NCI-H146 treated with DMSO at 0.1 percent for 48 hours (cell line): Measurements from ENCODE around the gene TMCC2.

Experiments used
- DNase-seq: peaks from one replicate; lab custom pipeline; 2025; ENCODE audit not compliant: unreplicated experiment; lab: John Stamatoyannopoulos, UW

TMCC2 gene

DNA sequence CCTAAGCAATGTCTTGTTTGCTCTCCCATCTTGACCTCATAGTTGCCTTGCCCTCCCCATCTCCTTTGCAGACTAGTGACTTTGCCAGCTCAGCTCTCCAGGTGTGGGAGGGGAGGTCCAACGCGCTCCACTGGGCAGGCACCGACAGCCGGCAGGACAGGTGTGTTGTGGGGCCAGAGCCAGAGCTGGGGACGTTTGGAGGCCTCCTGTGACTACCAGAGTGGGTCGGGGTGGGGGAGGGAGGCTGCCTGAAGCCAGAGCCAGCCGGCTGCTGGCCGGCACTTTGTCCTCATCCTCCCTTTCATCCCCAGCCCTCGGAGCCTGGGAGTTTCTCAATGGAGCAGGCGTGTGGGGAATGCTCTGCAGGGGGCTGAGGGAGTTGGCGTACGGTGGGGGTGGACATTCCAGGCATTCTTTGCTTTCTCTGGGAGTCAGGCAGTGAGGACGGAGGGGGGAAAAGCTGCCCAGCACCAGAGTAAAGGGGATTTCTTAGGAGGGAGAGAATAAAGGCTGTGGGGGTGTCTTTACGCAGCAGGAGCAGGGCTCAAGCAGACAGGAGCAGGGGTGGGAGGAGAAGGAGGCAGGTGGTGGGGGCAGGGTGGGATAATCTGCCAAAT is 73.6 kb downstream of the TMCC2 start:
- DNase-seq, result peak; percentile 44

DNA sequence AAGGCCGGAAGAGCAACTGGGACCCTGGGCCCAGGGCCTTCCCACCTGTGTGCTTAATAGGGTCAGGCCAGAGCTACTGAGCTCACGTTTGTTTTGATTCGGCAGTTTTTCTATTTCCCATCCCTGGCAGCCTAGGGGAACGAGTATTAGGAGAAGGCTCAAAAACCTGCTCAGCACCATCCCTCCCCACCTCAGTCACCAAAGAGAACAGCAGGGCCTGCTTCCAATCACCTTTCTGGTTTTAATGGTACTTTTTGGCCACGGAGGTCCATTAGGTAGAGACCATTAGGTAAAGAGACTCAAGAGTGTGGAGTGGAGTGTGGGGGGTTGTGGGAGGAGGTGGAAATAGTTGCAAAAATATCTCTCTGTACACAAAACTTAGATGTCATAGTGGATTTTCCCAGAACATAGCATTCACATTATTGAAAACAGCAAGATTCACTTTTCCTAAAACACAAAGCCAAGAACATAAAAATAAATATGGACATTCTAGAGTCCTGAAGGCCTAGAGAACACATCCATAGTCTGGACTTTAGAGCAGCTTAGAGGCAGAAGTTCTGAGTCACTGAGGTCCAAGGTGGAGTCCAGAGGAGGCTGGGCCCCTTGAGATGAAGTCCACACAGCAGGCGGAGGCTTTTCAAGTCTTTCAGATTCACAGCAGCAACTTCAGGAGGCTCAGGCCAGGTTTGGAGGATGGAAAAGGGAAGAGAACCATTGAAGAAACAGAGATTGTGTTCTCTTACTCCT is 74.3 kb downstream of the TMCC2 start:
- no peak for DNase-seq

DNA sequence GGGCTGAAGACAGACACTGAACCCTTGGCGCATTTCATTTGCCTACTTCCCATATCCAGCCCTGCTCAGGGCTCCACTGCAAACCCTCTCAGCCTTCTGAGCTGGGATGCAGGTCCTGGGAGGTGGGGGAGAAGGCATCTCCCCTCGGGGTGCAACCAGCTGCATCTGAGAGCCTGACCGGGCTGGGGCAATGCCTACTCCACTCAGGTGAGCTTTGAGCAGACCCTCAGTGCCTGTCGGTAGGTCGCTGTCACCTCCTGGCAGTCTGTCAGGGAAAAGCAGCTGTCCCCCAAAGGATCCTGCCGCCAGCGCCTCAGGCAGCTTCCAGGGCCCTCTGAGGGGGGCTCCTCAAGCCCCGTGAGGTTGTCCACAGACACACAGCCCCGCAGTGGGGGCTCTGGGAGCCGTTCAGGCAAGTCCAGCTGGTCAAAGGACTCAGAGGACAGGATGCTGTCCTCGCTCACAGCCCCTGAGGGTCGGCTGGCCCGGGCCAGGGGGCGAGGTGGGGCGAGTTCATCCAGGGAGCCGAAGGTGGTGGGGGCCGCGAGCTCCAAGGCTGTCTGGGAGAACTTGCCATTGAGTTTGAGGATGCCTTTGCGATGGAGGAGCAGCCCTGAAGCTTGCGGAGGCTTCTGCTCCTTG is 75.6 kb downstream of the TMCC2 start:
- DNase-seq, result no peak

DNA sequence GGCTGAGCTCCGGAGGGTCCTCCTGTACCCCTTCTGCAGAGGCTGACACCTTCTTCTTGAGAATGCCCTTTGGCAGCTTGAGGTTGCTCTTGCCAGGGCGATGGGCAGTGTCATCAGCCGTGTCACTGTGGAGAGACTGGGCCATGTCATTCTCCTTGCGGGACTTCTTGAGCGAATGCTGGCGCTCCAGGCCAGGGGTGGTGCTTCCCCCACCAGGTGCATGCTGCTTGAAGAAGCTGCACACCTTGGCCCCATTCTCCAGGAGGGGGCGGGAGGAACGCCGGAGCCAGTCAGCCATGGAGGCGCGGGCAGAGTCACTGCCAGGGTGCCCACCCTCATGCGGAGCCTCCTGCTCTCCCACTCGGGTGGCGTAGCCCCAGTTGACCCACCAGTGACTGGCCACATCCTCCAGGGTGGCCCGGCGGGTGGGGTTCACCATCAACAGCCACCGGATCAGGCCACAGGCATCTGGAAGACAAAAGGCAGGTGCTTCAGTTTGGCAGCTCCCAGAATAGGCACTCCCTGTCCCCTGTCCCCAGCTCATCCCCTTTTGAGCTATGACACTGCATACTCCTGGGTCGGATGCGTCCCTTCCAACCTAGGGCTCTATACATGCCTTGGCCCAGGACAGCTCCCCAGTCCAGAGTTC is 76.4 kb downstream of the TMCC2 start:
- no peak for DNase-seq

DNA sequence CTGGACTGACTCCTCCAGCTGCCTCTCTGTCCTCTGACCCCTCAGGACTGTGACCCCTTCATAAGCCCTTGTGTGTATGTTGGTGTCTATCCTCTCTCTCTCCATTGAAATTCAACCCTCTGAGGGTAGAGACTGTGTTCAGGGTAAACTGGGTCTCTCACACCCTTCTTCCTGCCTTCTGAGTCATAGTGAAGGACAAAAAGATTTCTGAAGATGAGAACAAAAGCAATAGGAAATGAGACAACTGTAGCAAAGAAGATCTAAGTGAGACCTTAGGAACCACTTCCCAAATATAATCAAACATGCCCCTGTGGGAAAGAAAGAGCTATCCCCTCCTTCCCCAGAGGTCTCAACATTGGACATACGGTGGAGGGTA is 76.9 kb downstream of the TMCC2 start:
- DNase-seq, result no peak

DNA sequence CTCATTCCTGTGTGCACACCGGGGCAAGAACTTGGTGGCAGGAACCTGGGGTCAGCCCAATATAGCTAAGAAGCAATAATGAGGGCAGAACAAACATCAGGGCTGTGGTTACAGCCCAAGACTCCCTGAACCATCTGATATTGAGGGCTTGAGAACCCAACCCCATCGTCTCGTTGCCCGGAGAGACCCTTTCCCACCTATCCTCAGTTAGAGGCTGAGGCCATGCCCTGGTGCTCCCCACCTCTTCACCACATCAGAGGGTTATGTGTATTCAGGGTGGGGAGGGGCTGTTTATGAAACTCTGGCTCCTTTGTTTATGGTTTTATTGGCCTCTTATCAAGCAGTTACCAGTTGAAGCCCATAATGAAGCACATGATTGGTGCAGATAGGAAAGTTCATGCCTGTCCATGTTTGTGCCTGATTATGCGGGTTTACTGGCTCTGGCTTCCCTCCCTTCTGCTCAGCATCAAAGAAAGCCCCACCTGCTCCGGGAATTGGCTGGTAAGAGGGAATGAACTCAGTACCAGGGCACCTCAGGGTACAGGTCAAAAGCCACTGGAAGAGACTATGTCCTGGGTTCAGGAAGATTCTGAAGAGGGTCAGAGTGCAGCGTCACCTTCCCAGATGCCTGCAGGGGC is 79.3 kb downstream of the TMCC2 start:
- DNase-seq, result no peak

DNA sequence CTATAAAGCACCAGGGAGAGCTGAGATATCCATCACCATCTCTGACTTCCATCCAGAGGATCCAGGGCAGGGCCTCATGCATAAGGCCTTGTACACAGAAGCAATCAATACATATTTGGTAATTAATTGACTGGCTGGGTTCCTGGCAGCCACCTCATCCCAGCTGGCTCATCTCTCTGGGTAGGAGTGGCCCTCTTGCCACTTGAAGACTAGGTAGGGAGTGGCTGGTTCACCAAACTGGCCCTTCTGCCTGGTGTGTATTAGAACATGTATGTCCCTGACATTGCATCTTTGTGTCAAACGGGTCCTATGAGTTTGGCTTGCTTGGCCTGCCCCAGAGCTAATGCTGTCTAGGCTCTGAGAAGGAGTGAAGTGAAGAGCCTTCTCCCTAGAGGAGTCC is 82.0 kb downstream of the TMCC2 start:
- DNase-seq, result no peak

DNA sequence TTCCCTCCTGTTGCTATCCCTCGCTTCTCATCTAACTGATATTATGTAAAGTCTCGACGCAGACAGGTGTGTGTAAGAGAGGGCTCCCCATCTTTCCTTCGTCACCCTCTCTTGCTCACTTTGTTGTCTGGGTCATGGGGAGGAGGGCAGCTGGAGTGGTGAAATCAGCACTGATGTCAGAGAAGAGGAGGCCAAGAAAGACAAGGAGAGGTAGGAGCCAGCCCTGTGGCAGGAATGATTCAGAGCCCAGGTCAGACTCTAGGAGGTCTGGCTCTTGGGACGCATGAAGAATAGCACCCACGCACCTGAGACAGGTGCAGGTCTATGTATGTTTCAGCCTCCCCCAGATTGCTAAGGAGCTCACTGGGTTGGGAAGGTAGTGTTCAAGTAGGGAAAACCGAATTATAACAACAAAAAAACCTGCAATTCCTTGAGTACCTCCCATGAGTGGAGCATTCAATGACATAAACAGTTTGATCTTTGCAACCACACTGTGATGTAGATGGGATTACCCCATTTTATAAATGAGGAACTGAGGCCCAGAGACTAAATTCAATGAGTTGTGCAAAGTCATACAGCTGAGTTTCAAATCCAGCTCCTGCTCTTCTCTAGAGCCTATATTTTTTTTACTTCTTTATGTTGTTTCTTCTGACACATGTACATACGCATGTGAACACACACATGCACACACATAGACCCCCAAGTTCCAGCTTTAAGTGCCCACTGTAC is 83.4 kb downstream of the TMCC2 start:
- DNase-seq, result no peak

DNA sequence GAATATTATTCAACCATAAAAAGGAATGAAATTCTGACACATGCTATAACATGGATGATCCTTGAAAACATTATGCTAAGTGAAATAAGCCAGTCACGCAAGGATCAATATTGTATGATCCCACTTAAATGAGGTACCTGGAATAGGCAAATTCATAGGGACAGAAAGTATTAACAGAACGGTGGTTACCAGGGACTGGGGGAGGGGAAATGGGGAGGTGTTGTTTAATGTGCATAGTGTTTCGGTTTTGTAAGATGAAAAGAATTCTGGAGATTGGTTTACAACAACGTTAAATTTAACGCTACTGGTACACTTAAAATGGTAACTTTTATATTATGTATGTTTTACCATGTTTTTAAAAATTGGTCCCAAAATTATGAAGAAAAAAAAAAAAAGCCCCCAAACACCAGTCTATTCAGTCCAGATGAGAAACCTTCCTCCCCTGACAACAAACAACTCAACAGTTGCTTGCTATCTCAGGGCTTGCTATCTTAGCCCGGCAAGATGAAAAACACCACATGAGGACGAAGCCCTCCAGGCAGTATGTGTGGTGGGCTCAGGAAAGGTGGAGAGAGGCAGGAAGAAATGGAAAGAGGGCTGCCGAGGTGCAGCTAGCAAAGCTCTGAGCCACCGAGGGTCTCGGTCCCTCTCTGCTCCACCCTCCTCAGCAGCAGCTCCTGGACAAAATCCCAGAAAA is 85.3 kb downstream of the TMCC2 start:
- DNase-seq, result no peak

DNA sequence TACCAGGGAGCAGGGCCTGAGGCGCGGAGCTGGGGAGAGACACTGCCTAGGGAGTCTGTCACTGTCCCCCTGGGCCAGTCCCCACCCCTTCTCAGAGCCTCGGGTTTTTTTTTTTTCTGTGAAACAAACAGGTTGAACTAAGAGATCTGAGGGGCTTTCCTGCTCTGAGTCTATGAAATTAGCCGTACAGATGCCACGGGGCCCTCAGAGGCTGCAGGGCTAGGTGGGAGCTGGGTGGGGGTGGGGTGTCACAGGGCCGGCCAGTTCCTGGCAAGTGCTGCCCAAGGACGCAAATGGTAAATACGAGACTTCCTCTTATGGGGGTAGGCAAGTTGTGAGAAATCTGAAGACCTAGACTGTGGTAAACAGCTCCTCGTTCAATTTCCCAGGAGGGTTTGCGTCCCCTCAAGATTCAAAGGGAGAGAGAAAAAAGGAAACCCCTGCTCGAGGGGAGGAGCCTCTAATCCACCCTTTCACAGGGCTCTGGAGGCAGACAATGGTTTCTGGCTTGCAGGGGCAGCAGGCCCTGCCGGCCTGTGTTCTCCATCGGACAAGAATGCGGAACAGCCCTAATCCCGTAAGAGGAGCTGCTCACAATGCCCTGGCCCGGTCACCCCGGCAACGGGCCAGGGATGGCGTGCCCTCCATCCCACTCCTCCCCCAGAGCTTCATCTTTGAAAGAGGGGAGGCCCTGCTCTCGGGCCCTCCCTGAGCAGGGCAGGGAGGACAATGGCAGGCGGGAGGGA is 86.0 kb downstream of the TMCC2 start:
- no peak for DNase-seq

DNA sequence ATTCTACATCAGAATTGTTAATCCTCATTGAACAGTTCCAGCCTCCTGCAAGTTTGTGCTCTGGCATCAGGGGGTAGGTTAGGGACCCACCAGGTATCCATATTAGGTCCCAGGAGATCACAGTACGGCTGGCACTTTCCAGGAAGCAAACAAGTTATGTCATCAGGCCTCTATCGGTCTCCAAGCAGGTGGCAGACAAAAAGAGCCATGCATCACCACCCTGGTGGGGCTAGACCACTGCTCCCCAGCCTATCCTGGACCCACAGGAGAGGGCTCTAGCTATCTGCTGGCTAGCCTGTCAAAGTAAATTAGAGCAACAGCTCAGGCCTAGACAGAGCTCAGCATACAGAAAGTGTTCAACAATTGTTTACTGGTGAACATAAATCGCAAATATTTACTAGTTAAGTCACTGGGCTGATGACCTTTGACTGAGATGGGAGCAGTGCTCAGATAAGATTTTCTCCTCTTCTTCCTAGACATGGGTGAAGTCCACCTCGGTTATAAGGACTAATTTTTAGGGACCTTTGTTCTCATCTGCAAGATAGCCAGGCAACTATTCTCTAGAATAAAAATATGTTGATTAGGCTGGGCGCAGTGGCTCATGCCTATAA is 87.4 kb downstream of the TMCC2 start:
- DNase-seq, result no peak

DNA sequence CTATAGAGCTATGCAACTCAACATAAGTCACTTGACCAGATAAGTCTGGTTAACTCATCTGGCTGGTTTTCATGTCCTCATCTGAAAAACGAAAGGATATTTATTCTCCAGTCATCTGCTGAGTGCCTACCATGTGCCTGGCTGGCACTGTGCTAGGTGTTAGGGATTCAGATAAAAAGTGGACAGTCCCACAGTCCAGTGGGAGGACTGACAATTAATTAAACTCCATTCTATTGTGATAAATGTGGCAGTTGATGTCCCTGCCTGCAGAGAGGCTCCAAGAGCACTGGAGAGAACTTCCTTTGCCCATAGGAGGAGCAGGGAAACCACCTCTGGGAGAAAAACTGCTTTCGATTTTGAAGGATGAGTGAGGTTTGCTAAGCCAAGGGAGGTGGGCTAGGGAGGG is 88.4 kb downstream of the TMCC2 start:
- DNase-seq, result no peak

DNA sequence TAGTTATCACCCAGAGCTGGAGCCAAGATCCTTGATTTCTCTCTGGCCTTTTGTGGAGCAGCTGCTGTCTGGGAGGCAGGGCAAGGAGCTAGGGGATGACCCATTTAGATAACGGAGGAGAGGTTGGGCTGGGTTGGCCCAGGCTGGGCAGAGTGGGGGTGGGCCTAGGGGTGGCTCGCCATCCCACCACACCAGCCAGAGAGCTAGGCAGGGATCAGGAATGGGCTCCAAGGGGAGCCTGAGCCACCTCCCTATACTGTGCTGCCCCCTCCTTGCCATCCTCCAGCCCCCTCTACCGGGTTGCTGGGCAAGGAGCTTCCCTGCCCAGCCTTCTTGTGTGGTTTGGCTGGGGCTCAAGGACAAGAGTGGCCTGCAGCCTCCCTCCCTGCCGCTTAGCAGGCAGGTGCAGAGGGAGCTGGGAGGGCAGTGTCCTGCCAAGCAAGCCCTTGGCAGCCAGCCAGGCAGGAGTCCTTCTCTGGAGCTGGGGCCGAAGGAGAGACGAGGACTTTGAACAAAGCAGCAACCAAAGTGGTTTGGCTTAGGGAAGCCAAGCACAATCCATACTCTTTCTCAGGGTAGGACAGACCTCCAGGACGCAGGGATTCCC is 89.7 kb downstream of the TMCC2 start:
- peak; percentile 84 for DNase-seq

DNA sequence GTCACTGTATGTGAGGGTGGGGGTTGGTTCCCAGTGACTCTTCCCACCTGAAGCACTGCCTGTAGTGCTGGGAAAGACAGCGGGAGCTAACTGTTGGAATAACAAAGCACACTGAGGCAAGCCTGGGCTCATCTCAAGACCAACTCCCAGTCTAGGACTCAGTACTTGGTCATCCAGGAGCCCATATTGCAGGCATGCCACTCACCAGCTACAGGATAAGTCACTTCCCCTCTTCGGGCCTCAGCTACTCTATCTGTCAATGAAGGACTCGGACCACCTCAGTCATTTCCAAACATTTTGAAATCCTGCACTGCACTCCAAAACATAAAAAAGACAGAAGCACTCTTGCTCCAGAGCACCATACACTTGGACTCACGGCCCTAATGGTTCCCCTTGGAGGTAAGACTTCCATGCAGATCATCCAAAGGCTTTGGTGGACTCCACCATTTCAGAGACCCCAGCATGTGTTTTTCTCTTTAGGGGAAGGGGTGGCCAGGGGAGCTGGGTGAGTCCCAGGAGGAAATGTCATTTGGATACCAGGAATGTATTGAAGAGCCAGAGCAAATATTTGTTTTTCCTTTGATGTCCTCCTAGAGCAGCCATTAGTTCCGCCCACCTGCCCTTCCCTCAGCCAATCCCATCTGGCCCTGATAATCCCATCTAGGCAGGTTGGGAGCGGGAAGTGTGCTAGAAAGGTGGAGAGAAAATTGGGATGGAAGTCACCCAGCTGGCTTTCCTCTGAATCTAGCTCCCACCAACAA is 90.7 kb downstream of the TMCC2 start:
- DNase-seq, result peak; percentile 92

DNA sequence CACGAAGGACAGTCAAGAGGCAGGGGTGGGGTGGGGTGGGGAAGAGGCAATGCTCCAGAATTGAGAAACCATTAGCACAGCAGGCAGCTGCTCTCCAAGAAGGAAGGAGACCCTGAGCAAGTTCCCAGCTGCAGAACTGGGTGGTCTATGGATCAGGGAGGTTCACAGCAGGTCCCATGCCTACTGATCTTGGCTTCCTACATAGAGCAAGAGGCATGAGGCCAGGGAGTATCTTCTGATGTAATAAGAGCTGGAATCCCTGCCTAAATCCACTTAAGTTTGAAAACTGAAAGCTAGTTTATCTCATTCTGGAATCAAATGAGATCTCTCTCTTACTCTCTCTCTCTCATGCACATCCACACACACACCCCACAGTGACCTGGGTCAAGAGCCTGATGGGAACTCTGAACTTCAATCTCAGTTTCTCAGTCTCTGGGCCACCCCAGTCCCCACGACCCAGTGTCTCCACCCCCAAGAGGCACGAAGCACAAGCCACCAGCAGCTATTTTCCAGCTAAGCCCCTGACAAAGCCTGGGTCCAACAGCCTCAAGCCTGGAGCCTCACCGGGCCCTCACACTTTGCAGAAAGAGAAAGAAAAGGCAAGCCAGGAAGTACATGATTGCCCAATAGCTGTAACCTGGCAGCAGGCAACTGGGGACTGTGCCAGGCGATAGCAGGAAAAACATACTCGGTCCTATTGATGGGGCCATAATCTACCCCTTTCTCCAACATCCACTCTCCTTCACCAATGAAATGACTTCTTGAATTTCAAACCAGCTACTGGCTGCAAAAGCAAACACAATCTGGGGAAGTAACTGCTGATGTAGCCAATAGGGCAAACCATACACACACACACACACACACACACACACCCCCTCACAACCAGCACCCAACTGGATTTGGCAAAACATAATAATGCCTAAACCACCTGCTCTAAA is 91.6 kb downstream of the TMCC2 start:
- no peak for DNase-seq

DNA sequence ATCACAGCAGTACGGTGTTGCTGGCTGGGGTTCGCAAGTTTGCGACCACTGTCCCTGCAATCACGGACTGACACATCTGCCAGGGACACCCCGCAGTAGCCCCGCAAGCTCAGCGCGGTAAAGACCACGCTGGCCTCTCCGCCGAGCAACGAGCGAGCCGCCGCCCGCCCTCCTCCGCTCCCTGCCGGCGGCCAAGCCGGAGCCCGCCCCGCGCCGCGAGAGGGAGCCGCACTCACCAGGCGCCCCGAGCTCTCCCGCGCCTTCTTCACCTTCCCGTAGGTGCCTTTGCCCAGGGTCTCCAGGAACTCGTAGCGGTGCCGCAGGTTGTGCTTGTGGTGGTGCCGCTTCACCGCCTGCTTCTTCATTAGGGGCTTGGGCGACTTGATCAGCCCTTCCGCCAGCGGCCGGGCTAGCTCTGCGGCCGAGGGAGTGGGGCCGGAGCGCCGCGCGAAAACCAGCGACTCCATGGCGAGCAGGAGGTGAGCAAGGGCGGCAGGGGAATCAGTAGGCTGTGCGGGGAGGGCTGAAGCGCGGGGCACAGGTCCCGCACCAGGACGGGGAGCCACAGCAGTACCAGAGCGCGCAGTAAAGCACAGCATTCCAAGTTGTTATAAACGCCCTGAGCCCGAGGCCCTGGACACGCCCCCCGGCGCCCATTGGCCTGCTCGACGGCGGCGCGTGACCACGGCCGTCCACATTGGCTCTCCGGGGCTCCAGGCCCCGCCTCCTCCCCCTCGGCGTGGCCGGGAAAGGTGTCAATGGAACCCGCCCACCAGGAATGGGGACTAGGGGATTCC is 93.6 kb downstream of the TMCC2 start, which contains the start of gene NUAK2:
Gene NUAK2 (minus strand): TSS at position 584 of the 797 bp plus-strand sequence. CDS start 117 bp downstream, at position 467.
- peak; percentile 63 for DNase-seq
